ENCODE results near the gene ZNF714.
A peak's percentile ranks its signal among the peaks of the same experiment; 100 is the strongest.

Gene ZNF714

GRCh38 chr19:21082011-21082975 lies at the start of gene ZNF714:
Gene ZNF714 (plus strand): TSS chr19:21082203. CDS start chr19:21098269, 16,066 bp downstream.
- peak; percentile 88 for DNase-seq (ENCODE audit: low spot score)

GRCh38 chr19:21045028-21045427 lies 37.0 kb upstream of the ZNF714 start:
- DNase-seq (ENCODE audit: low spot score) = no peak

- DNase-seq (ENCODE audit: low spot score) = no peak
Observed at GRCh38 chr19:21046489-21046888, 35.5 kb upstream of the ZNF714 start.

- no peak for DNase-seq (ENCODE audit: low spot score)
Observed at GRCh38 chr19:21047716-21048115, 34.3 kb upstream of the ZNF714 start.

- DNase-seq (ENCODE audit: low spot score) = no peak
Observed at GRCh38 chr19:21052902-21053301, 29.1 kb upstream of the ZNF714 start.

GRCh38 chr19:21065336-21065735 lies 16.7 kb upstream of the ZNF714 start:
- no peak for DNase-seq (ENCODE audit: low spot score)

- DNase-seq (ENCODE audit: low spot score) = no peak
Observed at GRCh38 chr19:21084343-21084742, 2.3 kb downstream of the ZNF714 start.

GRCh38 chr19:21087871-21088270 lies 5.9 kb downstream of the ZNF714 start:
- no peak for DNase-seq (ENCODE audit: low spot score)

GRCh38 chr19:21092109-21092508 lies 10.1 kb downstream of the ZNF714 start:
- DNase-seq (ENCODE audit: low spot score) = no peak

GRCh38 chr19:21094347-21095025 lies 12.5 kb downstream of the ZNF714 start:
- DNase-seq (ENCODE audit: low spot score) = no peak

GRCh38 chr19:21098291-21098690 lies 16.3 kb downstream of the ZNF714 start:
- DNase-seq (ENCODE audit: low spot score) = no peak

GRCh38 chr19:21101521-21102242 lies 19.7 kb downstream of the ZNF714 start:
- no peak for DNase-seq (ENCODE audit: low spot score)

- no peak for DNase-seq (ENCODE audit: low spot score)
Observed at GRCh38 chr19:21109116-21109515, 27.1 kb downstream of the ZNF714 start.

- DNase-seq (ENCODE audit: low spot score) = no peak
Observed at GRCh38 chr19:21110183-21110582, 28.2 kb downstream of the ZNF714 start.

GRCh38 chr19:21115430-21115829 lies 33.4 kb downstream of the ZNF714 start:
- no peak for DNase-seq (ENCODE audit: low spot score)

- DNase-seq (ENCODE audit: low spot score) = no peak
Observed at GRCh38 chr19:21117041-21117907, 35.3 kb downstream of the ZNF714 start.

- no peak for DNase-seq (ENCODE audit: low spot score)
Observed at GRCh38 chr19:21126078-21126477, 44.1 kb downstream of the ZNF714 start.

GRCh38 chr19:21127001-21127400 lies 45.0 kb downstream of the ZNF714 start:
- no peak for DNase-seq (ENCODE audit: low spot score)

- no peak for DNase-seq (ENCODE audit: low spot score)
Observed at GRCh38 chr19:21127898-21128297, 45.9 kb downstream of the ZNF714 start.

- no peak for DNase-seq (ENCODE audit: low spot score)
Observed at GRCh38 chr19:21128901-21129698, 47.1 kb downstream of the ZNF714 start.

All from CD4-positive, alpha-beta T cell treated with Interleukin-15 for 4 hours (primary cell).